B cell (primary cell): ENCODE results near the gene ARF6. TPM values are rescaled to one million over a fixed set of nuclear protein-coding genes. Genes with fewer than 3 reads are reported as not detected.
A peak's percentile ranks its signal among the peaks of the same experiment; 100 is the strongest.
"Not testable (repeated sequence)": the region's sequence is repeated elsewhere in the genome, so short reads cannot be mapped to it uniquely, and the experiment has no call there.

Experiments
- ATAC-seq: fragments of 200-7000 bp; cut with Tn5 transposase; one replicate; pipeline ENCODE4 v1.10.0; 2021; ENCODE audit warnings: low read depth, mild to moderate bottlenecking, moderate number of reproducible peaks, moderate library complexity
- CTCF ChIA-PET: fragments of 350-600 bp; sonication (Branson Sonifier 250); formaldehyde crosslinking; loops from one replicate; lab custom pipeline; 2021; ENCODE audit warnings: antibody characterized with exemption, inconsistent platforms; lab: Charles Lee
- POLR2A ChIA-PET: fragments of 350-600 bp; sonication (Branson Sonifier 250); formaldehyde crosslinking; loops from one replicate; lab custom pipeline; 2021; ENCODE audit warnings: antibody characterized with exemption; lab: Charles Lee
- DNase-seq: peaks from one replicate; pipeline ENCODE4 v3.0.0; 2013
- H2AFZ ChIP-seq: 2 replicates; pipeline ENCODE4 v1.6.1; 2012; ENCODE audit warnings: mild to moderate bottlenecking, low read depth, low read length; ENCODE audit not compliant: insufficient read depth, poor library complexity, severe bottlenecking
- H3K27ac ChIP-seq, 2 donors: 1 replicate in 1 of 2; 2 replicates in 1 of 2; pipeline ENCODE4 v1.5.1; 2012 to 2013; ENCODE audit warnings: low read length in 2 of 2, mild to moderate bottlenecking in 2 of 2, moderate library complexity in 1 of 2
- H3K27me3 ChIP-seq, 4 experiments: fragments of 200-600 bp in 1 of 4; sonication (generic) in 1 of 4; replicated peaks in 1 of 4; 1 replicate in 2 of 4; 2 replicates in 2 of 4; pipeline versions ENCODE4 v1.6.1 to v1.7.0; 2013 to 2016; ENCODE audit warnings: low read length in 3 of 4, mild to moderate bottlenecking in 2 of 4, mixed read lengths in 1 of 4, moderate library complexity in 1 of 4; ENCODE audit not compliant: insufficient read depth in 4 of 4, control insufficient read depth in 3 of 4; ENCODE audit errors: control extremely low read depth in 1 of 4
- H3K36me3 ChIP-seq, 2 experiments: replicated peaks in 1 of 2; 1 replicate in 1 of 2; 2 replicates in 1 of 2; pipeline versions ENCODE4 v1.6.1 to v1.7.1; 2013; ENCODE audit warnings: low read length in 1 of 2; ENCODE audit not compliant: insufficient read depth in 2 of 2, control insufficient read depth in 1 of 2; ENCODE audit errors: control extremely low read depth in 1 of 2, extremely low read depth in 1 of 2
- H3K4me1 ChIP-seq, 2 donors: fragments of 200-600 bp in 1 of 2; sonication (generic) in 1 of 2; 1 replicate in 1 of 2; 2 replicates in 1 of 2; pipeline versions ENCODE4 v1.5.1 to v1.6.1; 2013 to 2017; ENCODE audit warnings: low read length in 2 of 2; ENCODE audit not compliant: control insufficient read depth in 2 of 2, insufficient read depth in 2 of 2
- H3K4me2 ChIP-seq: replicated peaks from 2 replicates; pipeline ENCODE3; 2012; ENCODE audit warnings: mild to moderate bottlenecking, low read depth, low read length; ENCODE audit not compliant: poor library complexity, severe bottlenecking
- H3K4me3 ChIP-seq, 5 experiments: fragments of 200-600 bp in 1 of 5; sonication (generic) in 1 of 5; 1 replicate in 3 of 5; 2 replicates in 2 of 5; pipeline versions ENCODE4 v1.5.1 to v1.7.0; 2011 to 2016; ENCODE audit warnings: low read length in 4 of 5, mild to moderate bottlenecking in 4 of 5, low read depth in 2 of 5, control low read depth in 1 of 5, moderate library complexity in 1 of 5; ENCODE audit not compliant: insufficient read depth in 1 of 5; ENCODE audit errors: control extremely low read depth in 1 of 5, extremely low read depth in 1 of 5
- H3K79me2 ChIP-seq: fragments of 200-600 bp; sonication (generic); one replicate; pipeline ENCODE4 v1.6.0; 2016; ENCODE audit warnings: low read length; ENCODE audit not compliant: control insufficient read depth, insufficient read depth
- H3K9ac ChIP-seq: fragments of 200-600 bp; sonication (generic); 2 replicates; pipeline ENCODE4 v1.6.1; 2017; ENCODE audit warnings: mild to moderate bottlenecking, low read length, moderate library complexity
- H3K9me3 ChIP-seq, 3 donors: one replicate each; pipeline versions ENCODE4 v1.6.1 to v1.7.1; 2013; ENCODE audit warnings: low read length in 2 of 3; ENCODE audit not compliant: control insufficient read depth in 2 of 3, insufficient read depth in 1 of 3; ENCODE audit errors: control extremely low read depth in 1 of 3
- H4K20me1 ChIP-seq: 2 replicates; pipeline ENCODE4 v1.6.0; 2012; ENCODE audit warnings: mild to moderate bottlenecking, low read length; ENCODE audit not compliant: insufficient read depth, control insufficient read depth, poor library complexity, severe bottlenecking
- H3K27ac Mint-ChIP-seq: one replicate; pipeline ENCODE4 v1.8.0; 2021; ENCODE audit warnings: mixed read lengths
- H3K27me3 Mint-ChIP-seq: one replicate; pipeline ENCODE4 v1.8.0; 2021; ENCODE audit warnings: mixed read lengths
- H3K4me1 Mint-ChIP-seq: one replicate; pipeline ENCODE4 v1.8.0; 2021; ENCODE audit warnings: mixed read lengths
- H3K4me3 Mint-ChIP-seq: one replicate; pipeline ENCODE4 v1.8.0; 2021; ENCODE audit warnings: mixed read lengths
- H3K9me3 Mint-ChIP-seq: one replicate; pipeline ENCODE4 v1.8.0; 2022; ENCODE audit warnings: mixed read lengths; ENCODE audit not compliant: insufficient read depth
- CTCF ChIP-seq: fragments of 200-600 bp; IDR thresholded peaks from one replicate; pipeline ENCODE4 v1.8.0; 2022; ENCODE audit warnings: antibody characterized with exemption, mild to moderate bottlenecking
- EZH2 ChIP-seq: IDR thresholded peaks from 2 replicates; pipeline ENCODE4 v1.6.1; 2012; ENCODE audit warnings: borderline replicate concordance, low read depth, mild to moderate bottlenecking, moderate library complexity, low read length; ENCODE audit not compliant: insufficient read depth, poor library complexity, severe bottlenecking
- WGBS: methylation state at CpG from one replicate; pipeline ENCODE4 v1.1.5; 2013; ENCODE audit warnings: missing lambda C conversion rate; ENCODE audit not compliant: insufficient coverage; 5-methylcytosine and 5-hydroxymethylcytosine counted together
- intact Hi-C: fragments of 100-400 bp; cut with micrococcal nuclease; formaldehyde crosslinking; loops from one replicate; pipeline ENCODE4 v1.10.0; 2022
- polyA plus RNA-seq: library from polyadenylated mRNA; depleted of rRNA; stranded (reverse); fragments of >200 nt; gene quantifications from 2 replicates; pipeline ENCODE4 v1.2.3, GENCODE V29; 2012
- total RNA-seq, 2 donors: library from RNA; stranded (reverse); fragments of 120-200 nt in 1 of 2; gene quantifications; 1 replicate in 1 of 2; 2 replicates in 1 of 2; pipeline versions ENCODE4 v1.2.3 to v1.2.4, GENCODE V29; 2013 to 2022

ARF6 gene
- total and polyA plus RNA-seq, 2 donors (not counting 1 experiment from before 2014, with no cell fraction given) = 96.6 to 135 TPM

- H3K4me1 ChIP-seq = peaks cover 15 to 19% of the 10 kb centered on the region in 2 donors
- H3K9me3 Mint-ChIP-seq, ATAC-seq, H3K27me3 ChIP-seq, H3K36me3 ChIP-seq, H3K27me3 Mint-ChIP-seq, H3K79me2 ChIP-seq, H3K9ac ChIP-seq, DNase-seq, H3K4me3 Mint-ChIP-seq, intact Hi-C loops, H2AFZ ChIP-seq, H3K4me3 ChIP-seq, H3K4me2 ChIP-seq, H4K20me1 ChIP-seq, H3K27ac ChIP-seq: not testable (repeated sequence)
- ChIA-PET POLR2A (interaction anchor here (0.6 to 1.1 kb wide), 2 partner anchors 21 to 37 kb away, joined by 3 to 5 read pairs; no protein-coding TSS in a partner anchor), CTCF (interaction anchor here (0.7 to 2.6 kb wide), 9 partner anchors 10 to 73 kb away, joined by 3 to 12 read pairs (median 5); no protein-coding TSS in a partner anchor)
- peaks cover 0 to 22% (median 0%) of the 10 kb centered on the region in 3 donors for H3K9me3 ChIP-seq
- H3K27ac Mint-ChIP-seq = peak overlapping the region; percentile 11
- H3K4me1 Mint-ChIP-seq = peaks cover 35% of the 10 kb centered on the region
- WGBS = 100% methylated on average over 2 of the region's 2 CpGs
These were observed 46.3 kb downstream of the ARF6 start for GRCh38 chr14:49939215-49939614.

GRCh38 chr14:49939884-49940510 lies 47.1 kb downstream of the ARF6 start:
- H3K27me3 ChIP-seq = no peaks in the 10 kb centered on the region
- peaks cover 15 to 19% of the 10 kb centered on the region in 2 donors for H3K4me1 ChIP-seq
- CTCF ChIA-PET = interaction anchor here (0.6 to 2.6 kb wide), 15 partner anchors 9 to 87 kb away, joined by 3 to 12 read pairs (median 4); partner anchors contain the start of gene ARF6
- TF ChIP-seq EZH2 = no peak
- no peak for TF ChIP-seq CTCF
- ATAC-seq (no peak), DNase-seq (no peak)
- peaks cover 35% of the 10 kb centered on the region for H3K4me1 Mint-ChIP-seq
- peak overlapping the region; percentile 1 for H3K9ac ChIP-seq
- H3K4me3 ChIP-seq = peak overlapping the region in 1 of 5 experiments; percentile 29
- WGBS = 44% methylated on average over 1 of the region's 6 CpGs
- intact Hi-C loops = no loop called here
- H3K36me3 ChIP-seq = no peaks in the 10 kb centered on the region
- peak overlapping the region in 1 of 2 donors; percentile 54 for H3K27ac ChIP-seq
- H3K79me2 ChIP-seq = no peaks in the 10 kb centered on the region
- peak overlapping the region; percentile 82 for H3K27ac Mint-ChIP-seq
- peak overlapping the region; percentile 51 for H3K4me2 ChIP-seq
- POLR2A ChIA-PET = interaction anchor here (0.9 to 1.1 kb wide), 3 partner anchors 21 to 59 kb away, joined by 4 to 5 read pairs (median 5); no protein-coding TSS in a partner anchor
- peak overlapping the region; percentile 55 for H3K4me3 Mint-ChIP-seq
- H2AFZ ChIP-seq = no peak overlapping the region
- H3K9me3 ChIP-seq = peaks cover 0 to 22% (median 0%) of the 10 kb centered on the region in 3 donors
- H3K27me3 Mint-ChIP-seq = no peaks in the 10 kb centered on the region
- H3K9me3 Mint-ChIP-seq = peaks cover 8% of the 10 kb centered on the region
- no peaks in the 10 kb centered on the region for H4K20me1 ChIP-seq
